Limb (tissue), 2 donors: ENCODE data around the gene GUCY1A1.

Source experiments
- DNase-seq, 2 donors: peaks; one replicate each; pipeline ENCODE4 v3.0.0-alpha.2; 2016; ENCODE audit errors: extremely low spot score in 2 of 2

Gene GUCY1A1

DNA sequence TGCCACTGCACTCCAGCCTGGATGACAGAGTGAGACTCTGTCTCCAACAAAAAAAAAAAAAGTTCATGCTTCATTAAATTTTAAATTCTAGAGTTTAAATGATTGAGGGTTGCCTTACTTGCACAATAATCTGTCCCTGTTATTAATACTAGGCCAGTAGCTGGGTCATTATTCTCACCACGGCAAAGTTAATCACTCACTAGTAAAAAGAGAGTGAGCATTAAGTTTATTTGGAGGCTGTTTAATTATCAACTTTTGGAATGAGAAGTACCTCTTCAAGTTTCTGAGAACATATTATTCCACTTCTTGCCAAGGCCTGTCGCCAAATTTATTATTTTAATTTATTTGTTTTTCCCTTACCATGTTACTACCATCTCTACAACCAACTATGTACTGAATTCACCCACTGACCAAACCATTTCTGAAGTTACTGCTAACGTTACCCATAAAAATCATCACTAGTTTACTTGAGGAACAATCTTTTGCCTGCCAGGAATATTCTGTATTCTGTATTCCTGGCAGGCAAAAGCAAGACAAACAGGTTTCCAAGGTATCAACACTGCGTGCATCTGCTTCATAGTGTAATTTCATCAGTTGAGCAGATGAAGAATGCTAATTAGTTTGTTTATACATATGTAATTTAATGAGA, 26.5 kb downstream of the GUCY1A1 start:
- no peak for DNase-seq

DNA sequence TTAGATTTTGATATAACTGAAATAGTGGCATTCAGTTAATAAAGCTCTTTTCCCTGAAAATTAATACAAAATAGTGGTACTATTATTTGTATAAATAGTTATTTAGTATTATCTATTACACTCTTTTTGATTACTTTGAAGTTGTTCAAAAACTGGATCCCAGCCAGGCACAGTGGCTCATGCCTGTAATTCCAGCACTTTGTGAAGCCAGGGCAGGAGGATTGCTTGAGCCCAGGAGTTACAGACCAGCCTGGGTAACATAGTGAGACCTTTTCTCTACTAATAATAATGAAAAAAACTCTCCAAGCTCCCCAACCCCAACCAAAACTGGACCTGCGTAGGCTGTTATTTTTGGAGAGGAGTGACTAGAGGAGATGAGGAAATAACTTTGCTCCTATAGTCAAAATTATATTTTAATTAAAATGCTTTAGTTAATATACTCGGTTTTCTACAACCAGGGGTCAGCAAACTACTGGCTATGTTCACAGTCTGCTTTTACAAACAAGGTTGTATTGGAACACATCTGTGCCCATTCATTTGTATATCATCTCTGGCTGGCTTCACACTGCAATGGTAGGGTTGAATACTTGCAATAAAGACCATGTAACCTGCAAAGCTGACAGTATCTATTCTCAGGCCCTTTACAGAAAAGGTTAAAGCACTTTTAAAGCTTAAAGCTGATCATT, 27.6 kb downstream of the GUCY1A1 start:
- DNase-seq, result no peak

DNA sequence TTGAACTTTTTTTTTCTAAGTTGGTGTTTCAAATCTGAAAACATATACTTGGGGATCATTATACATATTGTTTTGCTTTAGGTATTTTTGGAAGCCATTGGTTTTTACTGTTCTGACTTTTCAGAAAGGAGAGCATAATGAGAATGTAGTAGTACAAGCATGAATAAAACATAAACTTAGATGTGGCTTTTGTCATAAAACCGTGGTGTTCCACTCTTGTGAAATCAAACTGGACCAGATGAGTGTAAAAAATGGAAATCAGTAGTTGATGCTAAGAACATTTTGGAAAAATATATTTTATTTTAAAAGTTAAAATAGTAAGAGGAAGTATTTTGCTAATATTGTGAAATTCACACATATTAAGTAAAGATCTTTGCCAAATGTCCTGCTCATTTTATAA, 29.6 kb downstream of the GUCY1A1 start:
- no peak for DNase-seq

DNA sequence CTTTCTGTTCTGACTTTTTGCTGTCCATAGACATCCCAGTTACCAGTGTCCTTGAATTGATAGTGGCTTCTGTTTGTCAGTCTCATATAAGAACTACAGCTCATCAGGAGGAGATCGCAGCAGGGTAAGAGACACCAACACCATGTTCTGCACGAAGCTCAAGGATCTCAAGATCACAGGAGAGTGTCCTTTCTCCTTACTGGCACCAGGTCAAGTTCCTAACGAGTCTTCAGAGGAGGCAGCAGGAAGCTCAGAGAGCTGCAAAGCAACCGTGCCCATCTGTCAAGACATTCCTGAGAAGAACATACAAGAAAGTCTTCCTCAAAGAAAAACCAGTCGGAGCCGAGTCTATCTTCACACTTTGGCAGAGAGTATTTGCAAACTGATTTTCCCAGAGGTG, 30.1 kb downstream of the GUCY1A1 start:
- no peak for DNase-seq

DNA sequence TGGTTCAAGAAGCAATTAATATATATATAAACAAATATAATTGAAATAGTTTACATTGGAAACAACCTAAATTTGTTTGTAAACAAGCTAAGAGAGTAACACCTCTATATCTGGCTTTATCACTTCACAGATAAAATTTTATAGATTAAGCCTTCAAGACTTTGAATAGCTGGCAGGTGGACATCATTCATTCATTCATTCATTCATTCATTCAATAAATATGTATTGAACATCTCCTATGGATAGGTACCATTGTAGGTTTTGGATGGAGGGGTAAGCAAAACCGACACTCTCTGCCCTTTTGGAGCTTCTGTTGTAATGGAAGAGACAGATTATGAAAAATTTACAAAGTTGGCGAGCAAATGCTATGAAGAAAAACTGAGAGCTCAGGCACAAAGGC, 35.2 kb downstream of the GUCY1A1 start:
- DNase-seq, result no peak

DNA sequence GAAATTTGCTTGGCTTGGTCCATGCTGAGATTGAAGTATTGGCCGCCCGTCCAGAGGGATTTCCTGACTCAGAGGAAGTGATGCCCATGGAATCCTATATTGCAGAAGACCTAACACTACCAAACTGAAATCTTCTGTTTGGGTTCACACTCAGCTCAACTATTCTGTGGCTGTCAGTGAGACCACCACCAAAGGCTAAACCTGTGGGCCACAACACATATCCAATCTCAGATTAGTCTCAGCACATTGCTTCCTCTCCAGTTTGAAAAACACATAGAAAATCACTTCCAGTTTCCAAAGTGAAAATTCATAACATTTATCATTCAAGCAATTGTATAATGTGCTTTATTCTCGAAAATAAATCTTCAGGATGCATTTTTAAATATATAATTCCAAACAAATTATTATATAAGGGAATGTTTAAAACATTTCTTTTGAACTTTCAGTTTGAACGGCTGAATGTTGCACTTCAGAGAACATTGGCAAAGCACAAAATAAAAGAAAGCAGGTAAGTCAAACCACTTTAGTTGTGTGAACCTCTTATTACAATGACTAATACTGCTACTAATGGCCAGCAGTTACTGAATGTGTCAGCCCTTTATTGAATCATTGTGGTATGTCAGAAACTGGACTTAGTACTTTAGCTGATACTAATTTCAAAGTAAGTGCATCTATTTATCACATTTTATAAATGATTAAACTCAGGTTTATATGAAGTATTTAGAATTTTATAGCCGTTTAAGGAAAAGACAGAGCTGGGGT, 37.0 kb downstream of the GUCY1A1 start:
- no peak for DNase-seq

DNA sequence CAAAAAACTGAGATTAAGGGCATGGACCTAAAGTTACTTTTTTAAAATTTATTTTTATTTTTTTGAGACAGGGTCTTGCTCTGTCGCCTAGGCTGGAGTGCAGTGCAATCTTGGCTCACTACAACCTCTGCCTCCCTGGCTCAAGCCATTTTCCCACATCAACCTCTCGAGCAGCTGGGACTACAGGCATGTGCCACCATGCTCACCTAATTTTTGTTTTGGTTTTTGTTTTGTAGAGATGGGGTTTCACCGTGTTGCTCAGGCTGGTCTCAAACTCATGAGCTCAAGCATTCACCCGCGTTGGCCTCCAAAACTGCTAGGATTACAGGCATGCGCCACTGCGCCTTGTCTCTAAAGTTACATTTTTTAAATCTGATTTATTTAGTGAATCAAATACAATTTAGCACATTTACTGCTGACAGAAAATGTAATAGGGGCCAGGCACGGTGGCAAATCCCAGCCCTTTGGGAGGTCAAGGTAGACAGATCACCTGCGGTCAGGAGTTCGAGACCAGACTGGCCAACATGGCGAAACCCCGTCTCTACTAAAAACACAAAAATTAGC, 38.3 kb downstream of the GUCY1A1 start:
- no peak for DNase-seq

DNA sequence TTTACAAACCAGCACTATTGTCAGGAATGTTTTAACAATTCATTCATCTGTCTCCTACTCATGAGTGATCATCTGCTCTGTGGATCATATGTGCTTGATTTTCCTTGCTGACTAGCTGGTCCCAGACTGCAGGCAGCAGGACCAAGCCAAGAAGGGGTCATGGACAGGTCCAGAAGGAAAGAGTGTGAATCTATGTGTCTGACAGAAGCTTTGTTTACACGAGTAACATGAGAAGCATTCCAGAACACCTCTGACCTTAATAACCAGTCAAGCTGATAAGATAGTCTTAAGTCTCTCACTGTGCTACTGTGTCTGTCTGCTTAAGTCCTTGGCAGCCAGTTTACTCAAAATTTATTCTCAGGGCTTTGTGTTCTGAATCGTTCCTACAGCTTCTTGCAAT, 39.0 kb downstream of the GUCY1A1 start:
- DNase-seq, result no peak

DNA sequence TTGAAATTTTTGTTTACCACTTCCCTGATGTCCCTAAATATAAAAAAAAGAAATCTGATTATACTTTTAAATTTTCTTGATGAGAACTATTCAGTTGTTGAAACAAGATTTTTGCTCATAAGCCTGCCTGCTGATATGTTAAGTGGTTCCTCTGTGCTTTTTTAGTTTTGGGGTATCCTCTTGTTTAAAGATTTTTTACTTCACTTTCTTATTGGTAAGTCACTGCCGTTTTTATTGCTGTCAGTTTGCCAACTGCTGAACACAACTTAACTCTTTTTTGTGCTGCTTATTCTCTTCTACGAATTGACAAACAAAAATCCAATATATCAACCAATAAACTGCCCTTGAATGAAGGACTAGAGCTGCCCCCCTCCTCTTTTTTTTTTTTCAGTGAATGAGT, 39.5 kb downstream of the GUCY1A1 start:
- DNase-seq, result no peak

DNA sequence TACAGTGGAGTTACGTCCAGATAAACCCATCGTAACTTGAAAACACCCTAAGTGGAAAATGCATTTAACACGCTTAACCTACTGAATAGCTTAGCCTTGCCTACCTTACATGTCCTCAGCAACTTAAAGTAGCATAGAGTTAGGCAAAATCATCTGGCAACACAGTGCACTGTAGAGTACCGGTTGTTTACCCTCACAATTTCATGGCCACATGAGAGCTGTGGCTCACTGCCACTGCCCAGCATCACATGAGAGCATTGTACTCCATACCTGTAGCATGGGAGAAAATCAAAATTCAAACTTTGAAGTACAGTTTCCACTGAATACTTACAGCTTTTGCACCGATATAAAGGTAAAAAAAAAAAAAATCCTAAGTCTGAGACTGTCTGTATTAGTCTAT, 40.6 kb downstream of the GUCY1A1 start:
- no peak for DNase-seq

DNA sequence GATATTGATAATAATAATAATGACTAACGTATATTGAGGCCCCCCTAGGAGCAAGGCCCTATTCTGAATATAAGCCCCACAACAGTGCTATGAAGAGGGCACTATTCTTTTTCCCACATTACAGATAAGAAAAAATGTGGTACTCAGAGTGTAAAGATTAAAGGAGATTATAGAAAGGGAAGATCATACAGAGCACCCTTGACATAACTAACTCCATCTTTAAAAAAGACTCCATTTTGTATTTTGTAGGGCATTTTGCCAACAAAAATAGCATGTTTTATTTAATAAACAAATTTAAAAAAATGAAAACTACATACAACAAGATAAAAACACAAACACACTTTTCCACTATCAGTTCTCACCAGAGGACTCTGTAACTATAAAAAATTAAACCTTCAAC, 42.1 kb downstream of the GUCY1A1 start:
- DNase-seq, result no peak

DNA sequence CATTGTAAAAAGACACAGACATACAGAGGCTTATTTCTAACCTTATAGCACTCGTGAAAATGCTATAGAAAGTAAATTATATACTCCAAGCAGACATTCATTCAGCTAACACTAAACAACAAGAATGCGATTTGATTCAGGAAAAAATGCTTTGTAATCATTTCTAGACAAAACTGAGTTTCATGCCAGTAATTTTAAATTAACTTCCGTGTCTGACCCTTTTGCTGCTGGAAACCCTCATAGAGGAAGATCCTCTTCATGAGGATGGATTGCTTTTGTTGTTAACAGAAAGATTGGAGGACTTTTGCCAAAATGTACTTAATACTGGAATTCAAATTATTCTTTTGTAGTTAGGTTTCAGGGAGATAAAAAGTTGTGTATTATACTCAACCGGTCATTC, 43.3 kb downstream of the GUCY1A1 start:
- DNase-seq, result no peak

DNA sequence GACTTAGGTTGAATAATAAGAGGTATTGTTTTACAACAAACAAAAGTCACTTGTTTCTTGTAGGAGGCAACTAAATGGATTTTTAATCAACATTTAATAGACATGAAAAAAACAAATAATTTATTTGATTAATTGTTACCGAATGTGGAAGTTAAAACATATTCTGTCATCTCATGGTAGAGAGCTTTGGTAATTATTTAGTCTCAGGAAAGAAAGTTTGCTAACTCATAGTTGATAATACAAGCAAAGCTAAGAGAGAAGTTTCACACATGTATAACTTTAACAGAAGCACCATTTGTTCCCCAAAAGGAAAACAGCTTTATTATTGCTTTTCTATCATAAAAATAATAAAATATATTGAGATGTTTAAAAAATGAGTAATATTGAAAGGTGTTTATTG, 44.9 kb downstream of the GUCY1A1 start:
- DNase-seq, result no peak

DNA sequence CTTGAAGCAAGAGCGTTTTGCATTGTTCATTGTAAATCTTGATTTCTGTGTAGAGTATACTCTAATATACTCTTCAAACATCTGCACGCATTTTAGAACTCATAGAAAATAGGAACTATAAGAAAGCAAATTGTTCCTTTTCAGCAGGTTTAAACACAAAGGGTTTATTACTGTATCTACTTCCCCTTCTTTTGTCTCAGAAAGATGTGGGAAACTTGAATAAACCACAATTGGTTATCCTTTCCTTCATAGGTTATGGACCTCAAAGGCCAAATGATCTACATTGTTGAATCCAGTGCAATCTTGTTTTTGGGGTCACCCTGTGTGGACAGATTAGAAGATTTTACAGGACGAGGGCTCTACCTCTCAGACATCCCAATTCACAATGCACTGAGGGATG, 46.2 kb downstream of the GUCY1A1 start:
- no peak for DNase-seq

DNA sequence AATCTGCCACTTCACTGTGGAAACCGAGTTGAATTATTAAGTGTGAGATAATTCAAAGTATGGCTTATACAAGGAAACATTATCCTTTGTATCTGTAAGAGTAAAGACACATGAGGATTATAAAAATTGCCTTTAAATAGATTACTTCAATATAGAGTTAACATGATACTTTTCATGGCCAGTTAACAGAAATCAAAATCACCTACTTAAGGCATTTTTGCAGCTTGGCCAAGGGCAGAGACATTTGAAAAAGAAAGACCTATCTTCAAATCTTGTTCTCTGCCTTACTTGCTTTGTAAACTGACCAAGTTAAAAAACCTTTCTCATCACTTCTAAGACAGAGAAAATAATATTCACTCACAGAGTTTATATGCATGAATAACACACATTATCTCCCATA, 47.3 kb downstream of the GUCY1A1 start:
- DNase-seq, result no peak

DNA sequence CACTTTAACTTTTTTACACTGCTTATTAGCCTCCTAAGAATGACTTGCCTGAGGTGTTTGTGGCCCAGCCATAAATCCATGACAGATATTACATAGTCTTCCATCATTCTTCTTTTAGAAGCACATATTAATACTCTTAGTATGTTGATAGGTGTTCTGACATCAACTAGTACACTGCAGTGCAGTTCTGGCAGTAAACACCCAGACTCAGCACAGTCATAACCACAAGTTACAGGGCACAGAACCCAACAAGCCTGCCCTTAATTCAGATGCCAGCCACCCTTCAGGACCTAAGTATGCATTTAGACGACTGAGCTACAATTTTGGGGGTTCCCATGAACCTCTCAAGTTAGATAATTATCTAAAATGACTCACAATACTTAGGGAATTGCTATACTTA, 55.7 kb downstream of the GUCY1A1 start:
- DNase-seq, result no peak

DNA sequence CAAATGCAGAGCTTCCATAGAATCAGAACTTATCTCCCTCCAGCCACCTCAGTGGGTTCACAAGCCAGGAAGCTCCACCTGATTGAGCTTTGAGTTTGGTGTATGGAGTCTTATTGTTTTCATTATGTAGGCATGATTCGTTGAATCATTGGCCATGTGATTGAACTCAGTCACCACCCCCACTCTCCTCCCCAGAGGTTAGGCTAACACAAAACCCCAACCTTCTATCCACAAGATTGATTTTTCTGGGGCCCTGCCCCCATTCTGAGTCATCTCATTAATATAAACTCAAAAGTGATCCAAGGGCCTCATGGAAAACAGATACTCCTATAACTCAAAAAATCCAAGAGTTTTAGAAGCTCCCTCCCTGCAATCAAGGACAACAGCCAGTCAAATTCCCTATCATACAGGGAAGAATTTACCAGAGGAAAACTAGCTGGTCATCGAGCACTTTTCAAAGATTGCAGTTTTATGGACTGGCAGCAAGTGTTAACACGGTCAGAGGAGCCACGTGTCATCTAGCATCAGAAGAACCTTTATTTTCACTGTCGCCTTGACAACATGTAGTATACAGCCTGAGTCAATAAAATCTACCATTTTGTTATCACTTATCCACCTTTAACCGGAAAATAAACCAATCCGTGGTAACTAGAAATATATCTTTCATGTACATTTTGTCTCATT, 56.3 kb downstream of the GUCY1A1 start:
- no peak for DNase-seq

DNA sequence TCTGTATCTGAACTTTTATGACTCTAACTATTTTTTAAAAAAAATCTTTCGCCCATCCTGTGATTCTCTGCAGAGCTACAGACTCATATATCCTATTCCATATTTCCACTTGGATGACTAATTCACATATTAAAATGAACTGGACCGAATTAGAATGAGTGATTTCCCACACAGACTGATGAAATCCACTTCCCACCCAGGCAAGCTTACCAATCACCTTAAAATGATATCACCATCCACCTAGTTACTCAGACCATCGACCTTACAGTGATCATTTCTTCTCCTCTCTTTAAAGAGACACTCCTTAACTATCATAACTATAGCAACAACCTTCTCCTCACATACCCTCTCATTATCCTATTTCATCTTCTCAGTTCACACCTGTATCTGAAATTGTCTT, 58.1 kb downstream of the GUCY1A1 start:
- DNase-seq, result no peak

DNA sequence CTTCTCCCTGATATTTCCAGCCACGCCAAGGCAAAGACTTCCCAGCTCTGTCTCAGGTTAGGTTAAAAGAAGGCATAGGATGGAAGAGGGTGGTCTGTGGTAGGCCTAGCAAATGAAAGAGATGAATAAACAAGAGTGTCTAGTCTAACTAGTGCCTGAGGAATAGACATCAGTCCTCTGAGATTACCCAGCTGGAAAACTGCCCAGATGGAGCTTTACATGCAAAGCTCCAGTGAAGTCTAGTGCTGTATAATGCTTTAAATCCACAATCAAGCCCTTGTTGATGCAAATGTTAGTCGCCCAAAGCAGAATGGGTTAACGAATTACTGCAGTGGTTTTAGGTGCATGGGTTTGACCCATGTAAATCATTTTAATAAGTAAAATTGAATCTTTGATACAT, 67.4 kb downstream of the GUCY1A1 start:
- DNase-seq, result no peak

DNA sequence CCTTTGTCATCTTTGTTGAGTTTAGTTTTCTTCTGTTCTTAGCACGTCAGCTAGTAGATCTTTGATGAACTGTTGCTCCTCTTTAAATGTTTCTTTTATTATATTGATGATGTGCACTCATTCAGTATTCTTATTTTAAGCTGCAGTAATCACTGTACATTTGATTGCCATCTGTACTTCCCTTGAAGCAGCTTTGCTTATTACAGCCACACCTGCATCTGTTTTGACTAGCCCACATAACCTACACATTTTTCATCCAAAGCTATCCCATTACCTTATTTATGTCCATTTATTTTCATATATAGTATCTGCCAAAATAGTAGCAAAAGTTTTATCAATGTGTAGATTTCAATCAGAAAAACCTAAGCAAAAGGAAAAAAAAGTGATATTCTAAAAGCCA, 68.3 kb downstream of the GUCY1A1 start:
- DNase-seq, result no peak

DNA sequence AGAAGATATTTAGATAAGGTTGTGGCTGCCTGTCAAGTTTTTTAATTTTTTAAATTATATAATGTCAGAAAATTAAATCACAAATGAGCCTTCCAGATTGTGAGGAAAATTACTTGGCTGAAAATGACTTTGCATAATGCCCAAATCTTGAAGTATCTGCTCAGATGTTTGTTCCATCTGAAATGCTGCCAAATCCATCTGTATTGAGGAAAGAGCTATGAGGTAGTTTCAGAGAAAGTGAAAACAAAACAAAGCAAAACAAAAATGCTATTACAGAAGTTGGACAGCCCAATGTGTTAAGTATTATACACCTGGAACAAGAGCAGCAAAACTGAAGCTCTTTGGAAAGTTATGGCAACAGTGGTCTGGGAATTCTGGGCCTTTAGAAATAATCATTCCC, 68.8 kb downstream of the GUCY1A1 start:
- DNase-seq, result peak in 1 of 2 donors; percentile 10

DNA sequence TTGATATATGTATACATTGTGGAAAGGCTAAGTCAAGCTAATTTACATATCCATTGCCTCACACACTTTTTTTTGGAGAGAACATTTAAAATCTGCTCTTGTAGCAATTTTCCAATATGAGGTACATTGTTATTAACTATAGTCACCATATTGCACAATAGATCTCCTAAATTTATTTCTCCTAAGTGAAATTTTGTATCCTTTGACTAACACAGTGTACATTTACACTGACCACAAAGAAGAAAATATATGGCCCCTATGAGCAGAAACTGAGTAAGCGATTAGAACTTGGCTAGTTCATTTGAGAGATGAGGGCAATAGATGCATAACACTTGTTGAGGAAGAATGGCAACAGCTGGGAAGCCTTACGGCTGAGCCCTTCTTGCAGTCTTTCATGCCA, 71.9 kb downstream of the GUCY1A1 start:
- no peak for DNase-seq
